ENCODE measurements around the gene IPO7.
"Not testable (repeated sequence)": the region's sequence is repeated elsewhere in the genome, so short reads cannot be mapped to it uniquely, and the experiment has no call there.

Gene IPO7

DNA sequence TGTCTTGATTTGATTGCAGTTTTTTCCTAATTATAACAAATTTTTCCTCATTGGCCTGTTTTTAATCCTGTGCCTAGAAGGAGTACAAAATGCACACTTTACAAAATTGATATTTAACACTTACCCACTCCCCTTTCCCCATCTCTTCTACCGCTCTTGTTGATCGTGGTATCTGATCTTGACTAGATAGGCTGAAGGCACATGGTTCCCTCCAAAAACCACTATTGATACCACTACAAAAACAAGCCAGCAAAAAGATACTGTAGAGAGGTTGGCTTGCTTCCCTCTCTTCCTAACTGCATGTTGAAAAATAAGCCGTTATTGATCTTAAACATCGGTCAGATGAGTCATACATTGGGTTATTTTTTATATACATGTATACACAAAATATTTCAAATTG is 61.8 kb downstream of the IPO7 start:
- Histone ChIP-seq H3K4me3 (ENCODE audit: low read depth, low read length) (no peak overlapping the region), H3K9me3 (ENCODE audit: control insufficient read depth, insufficient read depth, low read depth, low read length) (no peaks in the 10 kb centered on the region), H3K4me1 (ENCODE audit: control insufficient read depth, insufficient read depth, low read length) (no peaks in the 10 kb centered on the region), H3K36me3 (ENCODE audit: control insufficient read depth in 2 of 2, insufficient read depth in 1 of 2, low read length in 2 of 2) (peaks cover 0 to 59% of the 10 kb centered on the region in 2 experiments; a peak in 2 of 3 replicates), H3K27ac (ENCODE audit: extremely low read depth, low read depth, low read length) (no peak overlapping the region)
- ChIA-PET POLR2A (no interaction called here), CTCF (no interaction called here)
- TF ChIP-seq ZBTB17 (tag by site-specific recombination; IDR thresholded peaks at IDR 0.05): peak; percentile 45; the same call in 1 of the 2 replicates
- TF ChIP-seq ZNF138 (tag by site-specific recombination; IDR thresholded peaks at IDR 0.05; ENCODE audit: borderline replicate concordance): no peak
- TF ChIP-seq ZNF623 (tag by site-specific recombination; IDR thresholded peaks at IDR 0.05): no peak
- TF ChIP-seq, protein P1, sequence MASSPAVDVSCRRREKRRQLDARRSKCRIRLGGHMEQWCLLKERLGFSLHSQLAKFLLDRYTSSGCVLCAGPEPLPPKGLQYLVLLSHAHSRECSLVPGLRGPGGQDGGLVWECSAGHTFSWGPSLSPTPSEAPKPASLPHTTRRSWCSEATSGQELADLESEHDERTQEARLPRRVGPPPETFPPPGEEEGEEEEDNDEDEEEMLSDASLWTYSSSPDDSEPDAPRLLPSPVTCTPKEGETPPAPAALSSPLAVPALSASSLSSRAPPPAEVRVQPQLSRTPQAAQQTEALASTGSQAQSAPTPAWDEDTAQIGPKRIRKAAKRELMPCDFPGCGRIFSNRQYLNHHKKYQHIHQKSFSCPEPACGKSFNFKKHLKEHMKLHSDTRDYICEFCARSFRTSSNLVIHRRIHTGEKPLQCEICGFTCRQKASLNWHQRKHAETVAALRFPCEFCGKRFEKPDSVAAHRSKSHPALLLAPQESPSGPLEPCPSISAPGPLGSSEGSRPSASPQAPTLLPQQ (tag by site-specific recombination; IDR thresholded peaks at IDR 0.05): no peak
- no peak for TF ChIP-seq GLI4 (tag by site-specific recombination; IDR thresholded peaks at IDR 0.05)
- TF ChIP-seq ZNF311 (tag by site-specific recombination; IDR thresholded peaks at IDR 0.05; ENCODE audit: borderline replicate concordance): no peak
- TF ChIP-seq, protein P2, sequence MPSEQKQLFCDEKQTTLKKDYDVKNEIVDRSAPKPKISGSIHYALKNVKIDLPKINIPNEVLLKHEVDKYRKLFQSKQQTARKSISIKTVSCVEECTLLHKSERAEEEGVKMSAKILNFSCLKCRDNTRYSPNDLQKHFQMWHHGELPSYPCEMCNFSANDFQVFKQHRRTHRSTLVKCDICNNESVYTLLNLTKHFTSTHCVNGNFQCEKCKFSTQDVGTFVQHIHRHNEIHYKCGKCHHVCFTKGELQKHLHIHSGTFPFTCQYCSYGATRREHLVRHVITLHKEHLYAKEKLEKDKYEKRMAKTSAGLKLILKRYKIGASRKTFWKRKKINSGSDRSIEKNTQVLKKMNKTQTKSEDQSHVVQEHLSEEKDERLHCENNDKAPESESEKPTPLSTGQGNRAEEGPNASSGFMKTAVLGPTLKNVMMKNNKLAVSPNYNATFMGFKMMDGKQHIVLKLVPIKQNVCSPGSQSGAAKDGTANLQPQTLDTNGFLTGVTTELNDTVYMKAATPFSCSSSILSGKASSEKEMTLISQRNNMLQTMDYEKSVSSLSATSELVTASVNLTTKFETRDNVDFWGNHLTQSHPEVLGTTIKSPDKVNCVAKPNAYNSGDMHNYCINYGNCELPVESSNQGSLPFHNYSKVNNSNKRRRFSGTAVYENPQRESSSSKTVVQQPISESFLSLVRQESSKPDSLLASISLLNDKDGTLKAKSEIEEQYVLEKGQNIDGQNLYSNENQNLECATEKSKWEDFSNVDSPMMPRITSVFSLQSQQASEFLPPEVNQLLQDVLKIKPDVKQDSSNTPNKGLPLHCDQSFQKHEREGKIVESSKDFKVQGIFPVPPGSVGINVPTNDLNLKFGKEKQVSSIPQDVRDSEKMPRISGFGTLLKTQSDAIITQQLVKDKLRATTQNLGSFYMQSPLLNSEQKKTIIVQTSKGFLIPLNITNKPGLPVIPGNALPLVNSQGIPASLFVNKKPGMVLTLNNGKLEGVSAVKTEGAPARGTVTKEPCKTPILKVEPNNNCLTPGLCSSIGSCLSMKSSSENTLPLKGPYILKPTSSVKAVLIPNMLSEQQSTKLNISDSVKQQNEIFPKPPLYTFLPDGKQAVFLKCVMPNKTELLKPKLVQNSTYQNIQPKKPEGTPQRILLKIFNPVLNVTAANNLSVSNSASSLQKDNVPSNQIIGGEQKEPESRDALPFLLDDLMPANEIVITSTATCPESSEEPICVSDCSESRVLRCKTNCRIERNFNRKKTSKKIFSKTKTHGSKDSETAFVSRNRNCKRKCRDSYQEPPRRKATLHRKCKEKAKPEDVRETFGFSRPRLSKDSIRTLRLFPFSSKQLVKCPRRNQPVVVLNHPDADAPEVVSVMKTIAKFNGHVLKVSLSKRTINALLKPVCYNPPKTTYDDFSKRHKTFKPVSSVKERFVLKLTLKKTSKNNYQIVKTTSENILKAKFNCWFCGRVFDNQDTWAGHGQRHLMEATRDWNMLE (tag by site-specific recombination; conservative IDR thresholded peaks at IDR 0.05; ENCODE audit: low read depth): no peak
- TF ChIP-seq ZNF16 (tag by site-specific recombination; IDR thresholded peaks at IDR 0.05; ENCODE audit: low read depth): no peak

DNA sequence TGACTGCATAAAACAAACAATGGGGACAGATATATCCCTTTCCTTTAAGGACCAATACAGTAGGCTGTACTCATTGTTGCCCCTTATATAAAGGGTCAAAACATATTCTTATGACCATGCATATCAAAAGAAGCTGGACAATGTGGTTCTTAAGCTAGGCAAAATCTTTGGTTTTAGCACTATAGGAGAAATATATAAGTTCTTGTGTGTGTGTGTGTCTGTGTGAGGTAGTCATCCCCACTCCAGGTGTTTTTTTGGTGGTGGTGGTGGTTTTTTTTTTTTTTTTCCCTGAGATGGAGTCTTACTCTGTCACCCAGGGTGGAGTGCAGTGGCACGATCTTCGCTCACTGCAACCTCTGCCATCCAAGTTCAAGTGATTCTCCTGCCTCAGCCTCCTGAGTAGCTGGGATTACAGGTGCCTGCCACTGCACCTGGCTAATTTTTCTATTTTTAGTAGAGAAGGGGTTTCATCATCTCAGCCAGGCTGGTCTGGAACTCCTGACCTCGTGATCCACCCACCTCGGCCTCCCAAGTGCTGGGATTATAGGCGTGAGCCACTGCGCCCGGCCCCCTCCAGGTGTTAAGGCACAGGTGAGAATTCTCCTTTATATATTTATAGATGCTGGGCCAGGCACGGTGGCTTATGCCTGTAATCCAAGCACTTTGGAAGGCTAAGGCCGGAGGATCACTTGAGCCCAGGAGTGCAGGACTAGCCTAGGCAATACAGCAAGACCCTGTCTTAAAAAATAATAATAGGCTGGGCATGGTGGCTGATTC is 64.3 kb downstream of the IPO7 start:
- Histone ChIP-seq H3K27ac (ENCODE audit: extremely low read depth, low read depth, low read length) (no peak overlapping the region), H3K36me3 (ENCODE audit: control insufficient read depth in 2 of 2, insufficient read depth in 1 of 2, low read length in 2 of 2) (peaks cover 0 to 34% of the 10 kb centered on the region in 2 experiments; a peak in 2 of 3 replicates), H3K9me3 (ENCODE audit: control insufficient read depth, insufficient read depth, low read depth, low read length) (no peaks in the 10 kb centered on the region), H3K4me3 (ENCODE audit: low read depth, low read length) (no peak overlapping the region), H3K4me1 (ENCODE audit: control insufficient read depth, insufficient read depth, low read length) (no peaks in the 10 kb centered on the region)
- TF ChIP-seq, protein P3, sequence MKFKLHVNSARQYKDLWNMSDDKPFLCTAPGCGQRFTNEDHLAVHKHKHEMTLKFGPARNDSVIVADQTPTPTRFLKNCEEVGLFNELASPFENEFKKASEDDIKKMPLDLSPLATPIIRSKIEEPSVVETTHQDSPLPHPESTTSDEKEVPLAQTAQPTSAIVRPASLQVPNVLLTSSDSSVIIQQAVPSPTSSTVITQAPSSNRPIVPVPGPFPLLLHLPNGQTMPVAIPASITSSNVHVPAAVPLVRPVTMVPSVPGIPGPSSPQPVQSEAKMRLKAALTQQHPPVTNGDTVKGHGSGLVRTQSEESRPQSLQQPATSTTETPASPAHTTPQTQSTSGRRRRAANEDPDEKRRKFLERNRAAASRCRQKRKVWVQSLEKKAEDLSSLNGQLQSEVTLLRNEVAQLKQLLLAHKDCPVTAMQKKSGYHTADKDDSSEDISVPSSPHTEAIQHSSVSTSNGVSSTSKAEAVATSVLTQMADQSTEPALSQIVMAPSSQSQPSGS (tag by site-specific recombination; IDR thresholded peaks at IDR 0.05; ENCODE audit: low read depth): no peak
- POLR2A ChIA-PET: no interaction called here
- CTCF ChIA-PET: no interaction called here

DNA sequence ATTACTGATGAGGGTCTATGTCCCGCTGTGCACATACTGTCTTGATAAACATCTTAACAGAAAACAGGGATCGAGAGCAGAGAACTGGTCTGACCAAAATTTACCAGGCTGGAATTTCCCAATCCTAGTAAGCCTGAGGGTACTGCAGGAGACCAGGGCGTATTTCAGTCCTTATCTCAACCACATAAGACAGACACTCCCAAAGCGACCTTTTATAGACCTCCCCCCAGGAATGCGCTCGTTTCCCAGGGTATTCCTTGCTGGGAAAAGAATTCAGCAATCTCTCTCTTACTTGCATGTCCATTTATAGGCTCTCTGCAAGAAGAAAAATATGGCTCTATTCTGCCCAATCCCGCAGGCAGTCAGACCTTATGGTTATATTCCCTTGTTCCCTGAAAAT is 67.6 kb downstream of the IPO7 start:
- TF ChIP-seq ZNF555 (tag by site-specific recombination; conservative IDR thresholded peaks at IDR 0.05): 0 out of 2 replicates have a peak, but pooled peaks have one; percentile 3
- 0 out of 2 replicates have a peak, but pooled peaks have one; percentile 17 for TF ChIP-seq MZF1 (tag by site-specific recombination; IDR thresholded peaks at IDR 0.05; ENCODE audit: borderline replicate concordance)
- TF ChIP-seq ZNF510 (tag by site-specific recombination; IDR thresholded peaks at IDR 0.05; ENCODE audit: insufficient replicate concordance): peak; percentile 26
- TF ChIP-seq ZNF529 (tag by site-specific recombination; IDR thresholded peaks at IDR 0.05; ENCODE audit: insufficient replicate concordance): peak; percentile 61
- TF ChIP-seq, protein P4, sequence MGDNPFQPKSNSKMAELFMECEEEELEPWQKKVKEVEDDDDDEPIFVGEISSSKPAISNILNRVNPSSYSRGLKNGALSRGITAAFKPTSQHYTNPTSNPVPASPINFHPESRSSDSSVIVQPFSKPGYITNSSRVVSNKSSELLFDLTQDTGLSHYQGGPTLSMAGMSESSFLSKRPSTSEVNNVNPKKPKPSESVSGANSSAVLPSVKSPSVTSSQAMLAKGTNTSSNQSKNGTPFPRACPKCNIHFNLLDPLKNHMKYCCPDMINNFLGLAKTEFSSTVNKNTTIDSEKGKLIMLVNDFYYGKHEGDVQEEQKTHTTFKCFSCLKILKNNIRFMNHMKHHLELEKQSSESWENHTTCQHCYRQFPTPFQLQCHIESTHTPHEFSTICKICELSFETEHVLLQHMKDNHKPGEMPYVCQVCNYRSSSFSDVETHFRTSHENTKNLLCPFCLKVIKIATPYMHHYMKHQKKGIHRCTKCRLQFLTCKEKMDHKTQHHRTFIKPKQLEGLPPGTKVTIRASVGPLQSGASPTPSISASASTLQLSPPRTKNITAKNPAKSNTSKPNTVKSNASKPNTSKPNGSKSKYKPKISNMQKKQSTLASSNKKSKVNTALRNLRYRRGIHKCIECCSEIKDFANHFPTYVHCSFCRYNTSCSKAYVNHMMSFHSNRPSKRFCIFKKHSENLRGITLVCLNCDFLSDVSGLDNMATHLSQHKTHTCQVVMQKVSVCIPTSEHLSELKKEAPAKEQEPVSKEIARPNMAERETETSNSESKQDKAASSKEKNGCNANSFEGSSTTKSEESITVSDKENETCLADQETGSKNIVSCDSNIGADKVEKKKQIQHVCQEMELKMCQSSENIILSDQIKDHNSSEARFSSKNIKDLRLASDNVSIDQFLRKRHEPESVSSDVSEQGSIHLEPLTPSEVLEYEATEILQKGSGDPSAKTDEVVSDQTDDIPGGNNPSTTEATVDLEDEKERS (tag by site-specific recombination; IDR thresholded peaks at IDR 0.05): 0 out of 2 replicates have a peak, but pooled peaks have one; percentile 42
- TF ChIP-seq SETDB1 (IDR thresholded peaks at IDR 0.05; ENCODE audit: insufficient read length, low read length): peak; percentile 84
- TF ChIP-seq ZNF626 (tag by site-specific recombination; IDR thresholded peaks at IDR 0.05): peak; percentile 82; the same call in 1 of the 2 replicates
- CTCF ChIA-PET: interaction anchor here (0.7 kb wide), 1 partner anchor 205 kb away, joined by 3 read pairs; no protein-coding TSS in a partner anchor
- not testable (repeated sequence) for H3K4me1 ChIP-seq (ENCODE audit: control insufficient read depth, insufficient read depth, low read length); H3K27ac ChIP-seq (ENCODE audit: extremely low read depth, low read depth, low read length); H3K9me3 ChIP-seq (ENCODE audit: control insufficient read depth, insufficient read depth, low read depth, low read length); H3K4me3 ChIP-seq (ENCODE audit: low read depth, low read length); H3K36me3 ChIP-seq (ENCODE audit: control insufficient read depth in 2 of 2, insufficient read depth in 1 of 2, low read length in 2 of 2)
- POLR2A ChIA-PET: interaction anchor here (0.6 kb wide), 1 partner anchor 10 kb away, joined by 3 read pairs; no protein-coding TSS in a partner anchor

Data from HEK293 (cell line).